Right lobe of liver (tissue), 6 donors: ENCODE data around the gene CUL3. TPM values are rescaled to one million over a fixed set of nuclear protein-coding genes. Genes with fewer than 3 reads are reported as not detected.
"Not testable (repeated sequence)": the region's sequence is repeated elsewhere in the genome, so short reads cannot be mapped to it uniquely, and the experiment has no call there.

Source experiments
- ATAC-seq, 4 donors: fragments of 200-7000 bp; cut with Tn5 transposase; one replicate each; pipeline ENCODE4 v1.9.1; 2020; ENCODE audit warnings: mild to moderate bottlenecking in 4 of 4, moderate library complexity in 4 of 4
- DNase-seq, 3 donors: peaks; one replicate each; pipeline ENCODE4 v3.0.0-alpha.2; 2020
- H3K27ac ChIP-seq, 3 donors: fragments of 200-600 bp; one replicate each; pipeline ENCODE4 v1.8.0; 2022
- H3K27me3 ChIP-seq, 2 donors: fragments of 200-600 bp; one replicate each; pipeline ENCODE4 v1.8.0; 2022
- H3K36me3 ChIP-seq, 4 donors: fragments of 200-600 bp; sonication (generic) in 1 of 4; one replicate each; pipeline versions ENCODE4 v1.5.1 to v1.8.0; 2017 to 2022; ENCODE audit warnings: control low read depth in 1 of 4
- H3K4me1 ChIP-seq, 4 donors: fragments of 200-600 bp; sonication (generic) in 1 of 4; one replicate each; pipeline versions ENCODE4 v1.5.1 to v1.8.0; 2017 to 2022; ENCODE audit warnings: control low read depth in 1 of 4
- H3K4me3 ChIP-seq, 3 donors: fragments of 200-600 bp; one replicate each; pipeline ENCODE4 v1.8.0; 2022
- H3K9me3 ChIP-seq, 4 donors: fragments of 200-600 bp; sonication (generic) in 1 of 4; one replicate each; pipeline versions ENCODE4 v1.5.1 to v1.8.0; 2017 to 2022; ENCODE audit warnings: control low read depth in 1 of 4
- POLR2A ChIP-seq: fragments of 450-650 bp; IDR thresholded peaks from one replicate; pipeline ENCODE4 v1.6.1; 2017; ENCODE audit warnings: antibody characterized with exemption, mild to moderate bottlenecking
- WGBS: methylation state at CpG from one replicate; pipeline ENCODE4 v1.1.6; 2018; ENCODE audit warnings: low coverage, low lambda C conversion rate; ENCODE audit not compliant: insufficient coverage; ENCODE audit errors: missing lambda C conversion rate; 5-methylcytosine and 5-hydroxymethylcytosine counted together
- intact Hi-C, 2 donors: fragments of 100-400 bp; cut with DNase I; formaldehyde crosslinking; loops; one replicate each; pipeline versions ENCODE4 v1.11.2 to v1.14.1; 2022
- total RNA-seq, 6 experiments: library from RNA; depleted of rRNA in 2 of 6; stranded (reverse); fragments of >200 nt in 2 of 6; fragmentation: NEBNext Ultra II Directional in 3 of 6; extraction: Animal tissue kit (Norgen Biotek cat#: 25700) in 3 of 6; gene quantifications; one replicate each; pipeline versions ENCODE4 v1.1.0 to v1.2.4, GENCODE V29; 2016 to 2023
- TF ChIP-seq, protein P1 (sequence below), 4 donors: fragments of 200-600 bp in 3 of 4; fragments of 450-650 bp in 1 of 4; IDR thresholded peaks; one replicate each; pipeline versions ENCODE4 v1.5.1 to v1.8.0; 2016 to 2022; ENCODE audit warnings: antibody characterized with exemption in 4 of 4, mild to moderate bottlenecking in 2 of 4
- donor health status: DM: no; HTN: yes; CAD: no.
- donor health status: DM: no; HTN: no; CAD: no.
- donor health status: DM: no; HTN: no; CAD: no.
- donor health status: DM: no; HTN: yes; CAD: no.
- donor health status: DM: no; HTN: yes; CAD: no.

The CUL3 gene
- total RNA-seq, 6 experiments from 2014 or later: 30.3 to 46.2 (median 40.3) TPM

DNA sequence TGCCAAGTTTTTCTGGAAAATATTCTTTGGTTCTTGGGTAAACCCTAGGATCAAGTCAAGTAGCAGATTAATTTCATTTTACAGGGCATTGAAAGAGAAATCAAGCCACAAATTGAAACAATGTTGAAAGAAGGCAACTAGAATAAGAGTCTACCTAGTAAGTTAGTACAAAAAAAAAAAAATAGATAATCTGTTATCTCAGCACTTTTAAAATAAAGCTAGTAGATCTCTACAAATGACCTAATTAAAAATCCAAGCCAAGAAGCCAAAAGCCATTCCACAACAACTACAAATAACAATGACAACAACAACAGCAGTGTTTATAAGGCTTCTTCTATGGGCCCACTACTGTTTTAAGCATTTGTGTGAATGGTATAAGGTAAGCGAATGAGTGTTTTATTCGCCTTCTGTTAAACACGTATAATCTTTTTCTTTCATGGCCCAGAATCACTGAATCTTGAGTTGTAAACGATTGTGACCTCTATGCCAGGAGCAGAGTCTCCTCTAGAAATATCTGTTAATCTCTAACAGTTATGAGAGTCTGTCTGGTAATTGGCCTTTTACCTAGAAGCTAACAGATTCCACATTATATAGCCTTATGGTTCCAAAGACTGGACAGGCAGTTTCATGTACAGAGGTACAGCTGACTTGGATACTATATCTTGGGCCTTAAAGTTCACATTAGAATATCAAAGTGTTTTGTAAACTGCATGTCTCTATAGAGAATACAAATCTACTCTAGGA is 28.6 kb upstream of the CUL3 start:
- H3K4me3 ChIP-seq: no peak overlapping the region
- WGBS: 83% methylated on average over 4 of the region's 4 CpGs

DNA sequence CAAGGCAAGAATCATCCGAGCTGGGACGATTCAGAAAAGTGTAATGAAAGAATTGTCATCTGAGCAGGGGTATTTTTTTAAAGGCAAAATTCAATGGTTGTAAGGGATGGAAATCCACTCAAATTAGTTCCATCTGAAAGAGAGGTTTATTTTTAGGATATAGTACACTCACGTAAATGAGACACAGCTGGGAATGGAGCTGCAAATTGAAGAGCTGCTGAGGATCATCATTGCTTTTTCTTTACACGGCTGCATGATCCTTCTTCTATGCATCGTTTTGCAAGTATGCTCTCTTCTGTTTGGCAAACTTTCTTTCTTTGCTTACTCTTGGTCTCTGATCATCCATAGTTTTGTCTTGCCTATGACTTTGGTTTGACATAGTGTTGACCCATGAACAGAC is 27.4 kb upstream of the CUL3 start:
- Histone ChIP-seq H3K9me3 (no peaks in the 10 kb centered on the region), H3K27ac (no peak overlapping the region), H3K4me1 (peaks cover 0 to 12% (median 6%) of the 10 kb centered on the region in 4 donors), H3K4me3 (no peak overlapping the region), H3K27me3 (no peaks in the 10 kb centered on the region), H3K36me3 (no peaks in the 10 kb centered on the region)
- 74% methylated on average over 5 of the region's 5 CpGs for WGBS
- no peak for ATAC-seq
- no peak for DNase-seq
- intact Hi-C loops: no loop called here
- TF ChIP-seq, protein P1, sequence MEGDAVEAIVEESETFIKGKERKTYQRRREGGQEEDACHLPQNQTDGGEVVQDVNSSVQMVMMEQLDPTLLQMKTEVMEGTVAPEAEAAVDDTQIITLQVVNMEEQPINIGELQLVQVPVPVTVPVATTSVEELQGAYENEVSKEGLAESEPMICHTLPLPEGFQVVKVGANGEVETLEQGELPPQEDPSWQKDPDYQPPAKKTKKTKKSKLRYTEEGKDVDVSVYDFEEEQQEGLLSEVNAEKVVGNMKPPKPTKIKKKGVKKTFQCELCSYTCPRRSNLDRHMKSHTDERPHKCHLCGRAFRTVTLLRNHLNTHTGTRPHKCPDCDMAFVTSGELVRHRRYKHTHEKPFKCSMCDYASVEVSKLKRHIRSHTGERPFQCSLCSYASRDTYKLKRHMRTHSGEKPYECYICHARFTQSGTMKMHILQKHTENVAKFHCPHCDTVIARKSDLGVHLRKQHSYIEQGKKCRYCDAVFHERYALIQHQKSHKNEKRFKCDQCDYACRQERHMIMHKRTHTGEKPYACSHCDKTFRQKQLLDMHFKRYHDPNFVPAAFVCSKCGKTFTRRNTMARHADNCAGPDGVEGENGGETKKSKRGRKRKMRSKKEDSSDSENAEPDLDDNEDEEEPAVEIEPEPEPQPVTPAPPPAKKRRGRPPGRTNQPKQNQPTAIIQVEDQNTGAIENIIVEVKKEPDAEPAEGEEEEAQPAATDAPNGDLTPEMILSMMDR (IDR thresholded peaks at IDR 0.05): no peak
- TF ChIP-seq POLR2A: no peak

More for the DNA sequence above, 28.6 kb upstream of the CUL3 start:
- Histone ChIP-seq H3K36me3 (no peaks in the 10 kb centered on the region), H3K9me3 (no peaks in the 10 kb centered on the region), H3K27ac (no peak overlapping the region), H3K27me3 (no peaks in the 10 kb centered on the region), H3K4me1 (peaks cover 0 to 6% (median 2%) of the 10 kb centered on the region in 4 donors)
- intact Hi-C loops: no loop called here
- TF ChIP-seq, protein P1 (IDR thresholded peaks at IDR 0.05): no peak
- no peak for TF ChIP-seq POLR2A
- DNase-seq: no peak
- ATAC-seq: no peak

DNA sequence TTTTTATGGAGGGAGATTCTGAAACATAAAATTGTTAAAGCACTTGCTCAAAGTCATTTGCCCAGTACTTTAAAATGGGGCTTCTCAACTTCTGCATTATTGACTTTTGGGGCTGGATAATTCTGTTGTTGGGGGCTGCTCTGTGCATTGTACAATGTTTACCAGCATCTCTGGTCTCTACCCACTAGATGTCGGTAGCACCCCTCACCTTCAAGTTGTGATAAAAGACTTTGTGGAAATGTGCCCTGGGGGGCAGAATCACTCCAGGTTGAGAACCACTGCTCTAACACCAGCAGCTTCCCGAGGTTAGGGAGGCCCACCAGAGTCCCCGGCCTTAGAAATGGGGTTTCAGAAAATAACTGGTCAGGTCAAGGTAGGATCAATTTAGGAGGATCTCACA is 26.8 kb upstream of the CUL3 start:
- peaks cover 0 to 12% (median 6%) of the 10 kb centered on the region in 4 donors for H3K4me1 ChIP-seq
- no peak overlapping the region for H3K27ac ChIP-seq
- intact Hi-C loops: no loop called here
- no peaks in the 10 kb centered on the region for H3K27me3 ChIP-seq
- DNase-seq: no peak
- H3K9me3 ChIP-seq: no peaks in the 10 kb centered on the region
- TF ChIP-seq, protein P1 (IDR thresholded peaks at IDR 0.05): no peak
- TF ChIP-seq POLR2A: no peak
- WGBS: 78% methylated on average over 3 of the region's 3 CpGs
- no peak for ATAC-seq
- H3K36me3 ChIP-seq: no peaks in the 10 kb centered on the region
- no peak overlapping the region for H3K4me3 ChIP-seq

DNA sequence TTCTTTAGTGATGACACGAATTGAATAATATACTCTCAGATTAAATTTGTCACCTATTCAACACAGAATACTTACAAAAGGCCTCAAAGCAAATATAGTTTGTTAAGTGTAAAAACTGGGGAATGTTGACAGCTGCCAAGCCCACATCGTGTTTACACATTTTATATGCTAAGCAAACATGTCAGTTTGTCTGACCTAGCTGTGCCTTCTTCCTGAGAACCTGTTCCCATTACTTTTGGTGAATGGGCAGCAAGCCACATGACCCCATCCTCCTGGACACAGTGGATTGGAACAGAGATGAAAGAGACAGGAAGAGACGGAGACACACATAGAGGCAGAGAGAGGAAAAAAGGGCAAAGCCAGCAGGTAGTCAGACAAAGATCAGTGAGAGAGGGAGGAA is 22.9 kb upstream of the CUL3 start:
- H3K27me3 ChIP-seq: no peaks in the 10 kb centered on the region
- DNase-seq (peak; percentile 61 to 66 (median 64)), ATAC-seq (peak; percentile 94 to 98 (median 96))
- H3K9me3 ChIP-seq: no peaks in the 10 kb centered on the region
- no peaks in the 10 kb centered on the region for H3K36me3 ChIP-seq
- peaks cover 0 to 12% (median 6%) of the 10 kb centered on the region in 4 donors for H3K4me1 ChIP-seq
- TF ChIP-seq, protein P1 (IDR thresholded peaks at IDR 0.05): no peak
- TF ChIP-seq POLR2A: no peak
- H3K4me3 ChIP-seq: no peak overlapping the region
- no peak overlapping the region for H3K27ac ChIP-seq
- intact Hi-C loops: no loop called here
- 14% methylated on average over 3 of the region's 3 CpGs for WGBS

DNA sequence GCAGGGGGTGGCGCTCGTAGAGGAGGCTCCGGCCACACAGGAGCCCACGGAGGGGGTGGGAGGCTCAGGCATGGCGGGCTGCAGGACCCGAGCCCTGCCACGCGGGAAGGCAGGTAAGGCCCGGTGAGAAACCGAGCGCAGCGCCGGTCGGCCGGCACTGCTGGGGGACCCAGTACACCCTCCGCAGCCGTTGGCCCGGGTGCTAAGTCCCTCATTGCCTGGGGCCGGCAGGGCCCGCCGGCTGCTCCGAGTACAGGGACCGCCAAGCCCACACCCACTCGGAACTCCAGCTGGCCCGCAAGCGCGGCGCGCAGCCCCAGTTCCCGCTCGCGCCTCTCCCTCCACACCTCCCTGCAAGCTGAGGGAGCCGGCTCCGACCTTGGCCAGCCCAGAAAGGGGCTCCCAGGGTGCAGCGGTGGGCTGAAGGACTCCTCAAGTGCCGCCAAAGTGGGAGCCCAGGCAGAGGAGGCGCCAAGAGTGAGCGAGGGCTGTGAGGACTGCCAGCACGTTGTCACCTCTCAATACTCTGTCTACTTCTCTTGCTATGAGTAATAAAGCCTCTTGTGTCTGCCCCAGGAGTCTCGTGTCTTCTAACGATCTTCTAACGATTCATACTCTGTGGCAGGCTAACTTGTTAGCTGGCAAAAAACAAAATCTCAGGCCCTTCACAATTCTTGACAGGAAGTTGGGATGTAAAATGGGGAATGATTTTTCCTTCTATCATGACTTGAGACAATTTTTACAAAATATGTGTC is 18.8 kb upstream of the CUL3 start:
- H3K27ac ChIP-seq, intact Hi-C loops, H3K36me3 ChIP-seq, H3K4me3 ChIP-seq, H3K27me3 ChIP-seq, H3K9me3 ChIP-seq, ATAC-seq, DNase-seq: not testable (repeated sequence)
- WGBS: 86% methylated on average over 5 of the region's 42 CpGs
- H3K4me1 ChIP-seq: peaks cover 0 to 11% (median 4%) of the 10 kb centered on the region in 4 donors

DNA sequence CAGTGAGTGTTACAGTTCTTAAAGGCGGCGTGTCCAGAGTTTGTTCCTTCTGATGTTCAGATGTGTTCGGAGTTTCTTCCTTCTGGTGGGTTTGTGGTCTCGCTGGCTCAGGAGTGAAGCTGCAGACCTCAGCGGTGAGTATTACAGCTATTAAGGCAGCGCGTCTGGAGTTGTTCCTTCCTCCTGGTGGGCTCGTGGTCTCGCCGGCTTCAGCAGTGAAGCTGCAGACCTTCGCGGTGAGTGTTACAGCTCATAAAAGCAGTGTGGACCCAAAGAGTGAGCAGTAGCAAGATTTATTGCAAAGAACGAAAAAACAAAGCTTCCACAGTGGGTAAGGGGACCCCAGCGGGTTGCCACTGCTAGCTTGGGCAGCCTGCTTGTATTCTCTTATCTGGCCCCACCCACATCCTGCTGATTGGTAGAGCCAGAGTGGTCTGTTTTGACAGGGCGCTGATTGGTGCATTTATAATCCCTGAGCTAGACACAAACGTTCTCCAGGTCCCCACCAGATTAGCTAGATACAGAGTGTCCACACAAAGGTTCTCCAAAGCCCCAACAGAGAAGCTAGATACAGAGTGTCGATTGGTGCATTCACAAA is 17.7 kb upstream of the CUL3 start:
- H3K36me3 ChIP-seq, H3K9me3 ChIP-seq, H3K4me1 ChIP-seq, H3K27me3 ChIP-seq, ATAC-seq, H3K27ac ChIP-seq, DNase-seq, intact Hi-C loops, H3K4me3 ChIP-seq: not testable (repeated sequence)
- WGBS: 74% methylated on average over 8 of the region's 17 CpGs
